Right cardiac atrium (tissue), 5 donors: ENCODE measurements around the gene WWP2. TPM values are rescaled to one million over a fixed set of nuclear protein-coding genes. Genes with fewer than 3 reads are reported as not detected.

Experiments
- ATAC-seq, 2 donors: fragments of 200-7000 bp; cut with Tn5 transposase; one replicate each; pipeline versions ENCODE4 v1.8.0 to v1.9.1; 2020; ENCODE audit warnings: moderate library complexity in 2 of 2, mild to moderate bottlenecking in 1 of 2
- DNase-seq, 3 donors: peaks; one replicate each; pipeline ENCODE4 v3.0.0-alpha.2; 2020
- H3K27ac ChIP-seq: one replicate; pipeline ENCODE4 v1.5.1; 2013; ENCODE audit warnings: mild to moderate bottlenecking, low read length, control low read depth, moderate library complexity
- H3K27me3 ChIP-seq: one replicate; pipeline ENCODE4 v1.6.1; 2013; ENCODE audit not compliant: control insufficient read depth, insufficient read depth
- H3K4me1 ChIP-seq: one replicate; pipeline ENCODE4 v1.6.1; 2013; ENCODE audit warnings: low read length; ENCODE audit not compliant: control insufficient read depth, insufficient read depth
- H3K4me3 ChIP-seq: one replicate; pipeline ENCODE4 v1.5.1; 2013; ENCODE audit warnings: low read length, control low read depth
- H3K9me3 ChIP-seq: one replicate; pipeline ENCODE4 v1.6.1; 2013; ENCODE audit warnings: low read length; ENCODE audit not compliant: control insufficient read depth
- WGBS: extraction: QIAGEN DNeasy Blood & Tissue Kit; methylation state at CpG from one replicate; pipeline ENCODE4 v1.1.7; 2013; 5-methylcytosine and 5-hydroxymethylcytosine counted together
- intact Hi-C, 4 donors: fragments of 100-400 bp; cut with DNase I; formaldehyde crosslinking; loops; one replicate each; pipeline versions ENCODE4 v1.11.0 to v1.14.0; 2022 to 2023
- polyA plus RNA-seq: library from polyadenylated mRNA; stranded (reverse); fragments of 200-250 nt; gene quantifications from one replicate; pipeline ENCODE4 v1.2.3, GENCODE V29; 2013
- total RNA-seq, 4 donors: library from RNA; stranded (reverse); fragmentation: NEBNext Ultra II Directional; extraction: Animal tissue kit (Norgen Biotek cat#: 25700); gene quantifications; one replicate each; pipeline ENCODE4 v1.2.1, GENCODE V29; 2021
- donor health status: healthy with polysubstance abuse.
- donor health status: DM: no; HTN: yes; CAD: no.
- donor health status: DM: no; HTN: no; CAD: no.
- donor health status: DM: no; HTN: yes; CAD: no; lungs with severe emphysema.
- donor health status: DM: yes; HTN: yes; CAD: no.

Gene WWP2
- total and polyA plus RNA-seq, 5 donors: 11.0 to 24.6 (median 18.5) TPM

- intact Hi-C loops: no loop called here
- DNase-seq (no peak), ATAC-seq (no peak)
- H3K4me1 ChIP-seq: no peaks in the 10 kb centered on the region
- no peak overlapping the region for H3K27ac ChIP-seq
- no peaks in the 10 kb centered on the region for H3K9me3 ChIP-seq
- H3K27me3 ChIP-seq: no peaks in the 10 kb centered on the region
- no peak overlapping the region for H3K4me3 ChIP-seq
- WGBS: 94% methylated on average over 4 of the region's 4 CpGs
Measured at GRCh38 chr16:69881141-69881540, 119.0 kb downstream of the WWP2 start.

GRCh38 chr16:69883744-69884143 lies 121.6 kb downstream of the WWP2 start:
- Histone ChIP-seq H3K4me1 (no peaks in the 10 kb centered on the region), H3K27ac (no peak overlapping the region), H3K27me3 (no peaks in the 10 kb centered on the region), H3K9me3 (no peaks in the 10 kb centered on the region), H3K4me3 (no peak overlapping the region)
- whole genome bisulfite sequencing: 95% methylated on average over 5 of the region's 5 CpGs
- intact Hi-C loops: no loop called here
- DNase-seq: no peak
- ATAC-seq: no peak

- intact Hi-C loops: loop anchor here in 1 of 4 donors (5.0 kb wide), 1 partner anchor 42 kb away; no protein-coding TSS in a partner anchor
- WGBS: 82% methylated on average over 3 of the region's 3 CpGs
- ATAC-seq (no peak), DNase-seq (no peak)
- no peak overlapping the region for H3K4me3 ChIP-seq
- H3K27ac ChIP-seq: no peak overlapping the region
- H3K4me1 ChIP-seq: peaks cover 1% of the 10 kb centered on the region
- no peaks in the 10 kb centered on the region for H3K27me3 ChIP-seq
- H3K9me3 ChIP-seq: no peaks in the 10 kb centered on the region
Measured at GRCh38 chr16:69885722-69886121, 123.6 kb downstream of the WWP2 start.

GRCh38 chr16:69886726-69887125 lies 124.6 kb downstream of the WWP2 start:
- intact Hi-C loops: loop anchor here in 1 of 4 donors (5.0 kb wide), 1 partner anchor 41 kb away; no protein-coding TSS in a partner anchor
- Histone ChIP-seq H3K9me3 (no peaks in the 10 kb centered on the region), H3K27ac (no peak overlapping the region), H3K27me3 (no peaks in the 10 kb centered on the region), H3K4me3 (no peak overlapping the region), H3K4me1 (peaks cover 4% of the 10 kb centered on the region)
- no peak for ATAC-seq
- 96% methylated on average over 5 of the region's 5 CpGs for WGBS
- DNase-seq: no peak

- intact Hi-C loops: loop anchor here in 1 of 4 donors (5.0 kb wide), 1 partner anchor 39 kb away; no protein-coding TSS in a partner anchor
- Histone ChIP-seq H3K27ac (no peak overlapping the region), H3K9me3 (no peaks in the 10 kb centered on the region), H3K4me3 (no peak overlapping the region), H3K4me1 (peaks cover 4% of the 10 kb centered on the region), H3K27me3 (no peaks in the 10 kb centered on the region)
- ATAC-seq: no peak
- WGBS: 94% methylated on average over 15 of the region's 15 CpGs
- no peak for DNase-seq
Measured at GRCh38 chr16:69888005-69888590, 126.0 kb downstream of the WWP2 start.

- Histone ChIP-seq H3K27ac (no peak overlapping the region), H3K4me1 (peaks cover 4% of the 10 kb centered on the region), H3K9me3 (no peaks in the 10 kb centered on the region), H3K4me3 (no peak overlapping the region), H3K27me3 (no peaks in the 10 kb centered on the region)
- WGBS: 93% methylated on average over 7 of the region's 7 CpGs
- intact Hi-C loops: loop anchor here in 1 of 4 donors (5.0 kb wide), 1 partner anchor 38 kb away; no protein-coding TSS in a partner anchor
- no peak for DNase-seq
- no peak for ATAC-seq
Measured at GRCh38 chr16:69889295-69889964, 127.3 kb downstream of the WWP2 start.

GRCh38 chr16:69890114-69890891 lies 128.2 kb downstream of the WWP2 start:
- H3K4me3 ChIP-seq: no peak overlapping the region
- intact Hi-C loops: no loop called here
- H3K27ac ChIP-seq: peak overlapping the region; percentile 96
- peak; percentile 92 to 96 for ATAC-seq
- 56% methylated on average over 17 of the region's 17 CpGs for WGBS
- H3K9me3 ChIP-seq: no peaks in the 10 kb centered on the region
- peaks cover 4% of the 10 kb centered on the region for H3K4me1 ChIP-seq
- H3K27me3 ChIP-seq: no peaks in the 10 kb centered on the region
- DNase-seq: peak; percentile 69 to 84 (median 78)

GRCh38 chr16:69890892-69891282 lies 128.8 kb downstream of the WWP2 start:
- Histone ChIP-seq H3K4me1 (peaks cover 4% of the 10 kb centered on the region), H3K4me3 (no peak overlapping the region), H3K27me3 (no peaks in the 10 kb centered on the region), H3K9me3 (no peaks in the 10 kb centered on the region), H3K27ac (peak overlapping the region; percentile 96)
- no peak for DNase-seq
- intact Hi-C loops: no loop called here
- peak; percentile 14 to 15 for ATAC-seq
- WGBS: 67% methylated on average over 8 of the region's 8 CpGs

- intact Hi-C loops: no loop called here
Measured at GRCh38 chr16:69892378-69892777, 130.2 kb downstream of the WWP2 start.

GRCh38 chr16:69893106-69893505 lies 131.0 kb downstream of the WWP2 start:
- intact Hi-C loops: no loop called here
- ATAC-seq: no peak
- no peaks in the 10 kb centered on the region for H3K27me3 ChIP-seq
- no peak for DNase-seq
- WGBS: 53% methylated on average over 2 of the region's 2 CpGs
- peaks cover 4% of the 10 kb centered on the region for H3K4me1 ChIP-seq
- no peak overlapping the region for H3K27ac ChIP-seq
- no peaks in the 10 kb centered on the region for H3K9me3 ChIP-seq
- H3K4me3 ChIP-seq: no peak overlapping the region

More at GRCh38 chr16:69892378-69892777, 130.2 kb downstream of the WWP2 start:
- H3K4me1 ChIP-seq: peaks cover 4% of the 10 kb centered on the region
- DNase-seq: no peak
- ATAC-seq: no peak
- no peak overlapping the region for H3K27ac ChIP-seq
- no peaks in the 10 kb centered on the region for H3K9me3 ChIP-seq
- no peak overlapping the region for H3K4me3 ChIP-seq
- WGBS: 83% methylated on average over 2 of the region's 2 CpGs
- H3K27me3 ChIP-seq: no peaks in the 10 kb centered on the region

GRCh38 chr16:69894676-69895075 lies 132.5 kb downstream of the WWP2 start:
- intact Hi-C loops: no loop called here
- peak in 1 of 3 donors; percentile 60 for DNase-seq
- 79% methylated on average over 11 of the region's 11 CpGs for WGBS
- Histone ChIP-seq H3K27ac (no peak overlapping the region), H3K4me1 (peaks cover 4% of the 10 kb centered on the region), H3K9me3 (no peaks in the 10 kb centered on the region), H3K27me3 (no peaks in the 10 kb centered on the region), H3K4me3 (no peak overlapping the region)
- peak in 1 of 2 donors; percentile 15 for ATAC-seq
